ENCODE measurements around the gene HJV. TPM values are rescaled to one million over a fixed set of nuclear protein-coding genes. Genes with fewer than 3 reads are reported as not detected.
"Not testable (repeated sequence)": the region's sequence is repeated elsewhere in the genome, so short reads cannot be mapped to it uniquely, and the experiment has no call there.

HJV gene, protein sequence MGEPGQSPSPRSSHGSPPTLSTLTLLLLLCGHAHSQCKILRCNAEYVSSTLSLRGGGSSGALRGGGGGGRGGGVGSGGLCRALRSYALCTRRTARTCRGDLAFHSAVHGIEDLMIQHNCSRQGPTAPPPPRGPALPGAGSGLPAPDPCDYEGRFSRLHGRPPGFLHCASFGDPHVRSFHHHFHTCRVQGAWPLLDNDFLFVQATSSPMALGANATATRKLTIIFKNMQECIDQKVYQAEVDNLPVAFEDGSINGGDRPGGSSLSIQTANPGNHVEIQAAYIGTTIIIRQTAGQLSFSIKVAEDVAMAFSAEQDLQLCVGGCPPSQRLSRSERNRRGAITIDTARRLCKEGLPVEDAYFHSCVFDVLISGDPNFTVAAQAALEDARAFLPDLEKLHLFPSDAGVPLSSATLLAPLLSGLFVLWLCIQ
- under 1 TPM in 5 of 8 experiments, not detected in 3; 0.11 to 0.40 (median 0.32) TPM for total RNA-seq

DNA sequence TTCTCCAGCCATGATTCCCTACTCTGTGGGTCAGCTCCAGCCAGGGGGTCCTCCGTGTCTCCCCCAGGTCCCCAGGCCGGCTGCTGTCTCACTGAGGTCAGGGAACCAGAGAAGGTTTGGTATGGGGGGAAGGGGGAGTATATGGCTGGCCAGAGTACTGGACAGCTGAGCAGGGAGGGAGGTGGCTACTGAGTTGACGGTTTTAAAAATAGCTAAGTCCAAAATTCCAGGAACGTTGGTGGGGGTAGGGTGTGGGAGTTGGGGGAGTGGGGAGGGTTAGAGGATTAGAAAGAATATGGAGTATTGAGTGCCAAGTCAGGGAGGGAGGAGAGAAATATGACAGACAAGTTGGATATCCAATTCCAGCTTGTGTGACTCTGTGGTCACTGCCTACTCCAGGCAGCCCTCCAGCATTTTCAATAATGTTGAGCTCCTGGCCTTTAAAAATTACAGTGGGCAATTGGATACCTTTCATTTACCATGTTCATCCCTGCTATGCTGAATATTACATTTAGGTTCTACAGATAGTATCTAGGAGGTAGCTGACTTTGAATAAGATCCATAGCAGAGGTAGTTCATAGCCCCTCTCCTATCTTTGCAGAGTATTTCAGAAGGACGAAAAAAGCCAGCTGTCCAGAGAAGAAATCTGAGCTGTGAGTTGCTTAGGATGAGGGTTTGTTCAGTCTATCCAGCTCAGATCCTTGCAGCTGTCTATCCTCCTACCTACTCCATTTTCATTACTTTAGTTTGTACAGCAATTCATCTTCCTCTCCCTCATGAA is at the start of gene HJV:
TSS of gene HJV (minus strand) at position 114 of the 781 bp plus-strand sequence. CDS start 1,504 bp downstream, outside the sequence.
- no peaks in the 10 kb centered on the region for H3K4me1 ChIP-seq (replicated peaks in 1 of 2)
- H3K4me3 ChIP-seq: no peak within 1 kb of the TSS
- H3K27ac ChIP-seq: no peak within 1 kb of the TSS
- ATAC-seq (replicated peaks in 6 of 8): peak in 1 of 8 experiments; percentile 45
- in situ Hi-C loops (cut with MboI; ENCODE audit: low pct_unique_long_range_greater_than_20kb in 2 of 9, low sequenced_read_pairs in 9 of 9, unreplicated experiment in 9 of 9): loop anchor here in 1 of 9 experiments (25.0 kb wide), 1 partner anchor 110 kb away; the partner anchor contains the start of genes ITGA10 and PEX11B
- 49 to 100% (median 73%) methylated on average over 1 to 3 of the region's 5 CpGs; no CpG with 5 or more reads in 1 of the 10 experiments for WGBS, 10 experiments

DNA sequence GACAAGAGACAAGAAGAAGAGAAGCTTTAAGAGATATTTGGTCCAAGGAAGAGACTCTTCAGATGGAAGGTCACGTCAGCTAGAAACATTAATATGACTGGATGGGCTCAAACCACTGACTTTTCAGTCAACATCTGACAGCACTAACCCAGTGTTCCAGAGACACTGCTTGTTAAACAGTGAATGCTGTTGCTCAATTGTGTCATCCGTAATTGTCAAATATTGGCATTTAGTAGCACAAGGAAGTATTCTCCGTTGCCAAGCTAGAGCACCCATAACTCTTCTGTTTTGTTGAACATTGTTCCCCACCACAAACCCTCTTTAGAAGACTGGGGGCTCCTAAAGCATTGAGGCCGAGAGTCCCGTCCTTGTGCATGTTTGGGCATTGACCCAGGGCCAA is 37.6 kb upstream of the HJV start:
- 100% methylated on average over 1 of the region's 5 CpGs; no CpG with 5 or more reads in 9 of the 10 experiments for WGBS, 10 experiments
- in situ Hi-C loops (cut with MboI; ENCODE audit: low pct_unique_long_range_greater_than_20kb in 2 of 9, low sequenced_read_pairs in 9 of 9, unreplicated experiment in 9 of 9); H3K27ac ChIP-seq; ATAC-seq (replicated peaks in 6 of 8); H3K4me3 ChIP-seq; H3K4me1 ChIP-seq (replicated peaks in 1 of 2): not testable (repeated sequence)

DNA sequence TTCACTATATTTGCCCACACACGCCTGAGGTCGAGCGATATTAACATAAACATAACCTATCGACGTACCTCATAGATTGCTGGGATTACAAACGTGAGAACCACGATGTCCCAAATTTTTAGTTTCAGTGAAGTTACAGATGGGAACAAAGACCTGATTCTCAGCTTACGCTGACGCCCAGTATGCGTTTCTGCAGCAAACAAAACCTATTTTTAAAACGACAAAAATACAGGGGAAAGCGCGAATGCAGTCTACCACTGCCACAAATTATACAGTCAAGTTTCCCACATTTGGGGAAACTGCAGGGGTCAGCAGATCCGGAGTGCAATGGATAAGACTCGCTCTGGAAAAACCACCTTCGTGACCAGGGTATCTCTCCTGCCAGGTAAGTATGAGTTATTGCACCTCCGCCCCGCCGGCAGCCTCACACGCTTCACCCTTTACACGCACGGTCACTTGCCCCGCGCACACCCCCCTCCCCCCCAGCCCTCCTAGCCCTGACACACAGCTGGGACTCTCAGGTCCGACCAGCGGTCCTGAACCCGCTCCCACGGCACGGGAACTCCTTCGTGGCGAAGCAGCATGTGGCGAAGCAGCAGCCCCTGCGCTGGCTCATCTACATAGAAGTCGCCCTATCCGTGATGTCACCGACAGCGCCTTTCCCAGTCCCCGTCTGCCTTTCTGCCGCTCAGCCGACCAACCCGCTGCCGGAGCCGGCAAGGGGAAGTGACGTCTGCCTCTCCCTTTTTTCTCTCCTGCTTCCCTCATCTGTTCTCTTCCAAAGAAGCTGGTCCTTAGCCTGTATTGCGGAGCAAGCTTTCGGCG is 30.5 kb upstream of the HJV start:
- peak; percentile 93 to 96 (median 94) for ATAC-seq (replicated peaks in 6 of 8)
- Histone ChIP-seq H3K27ac (peak overlapping the region; percentile 97 to 98), H3K4me3 (peak overlapping the region; percentile 31 to 69 (median 44))
- H3K4me1 ChIP-seq (replicated peaks in 1 of 2); in situ Hi-C loops (cut with MboI; ENCODE audit: low pct_unique_long_range_greater_than_20kb in 2 of 9, low sequenced_read_pairs in 9 of 9, unreplicated experiment in 9 of 9): not testable (repeated sequence)
- 0 to 44% (median 13%) methylated on average over 5 to 22 of the region's 47 CpGs; no CpG with 5 or more reads in 2 of the 10 experiments for whole genome bisulfite sequencing, 10 experiments

DNA sequence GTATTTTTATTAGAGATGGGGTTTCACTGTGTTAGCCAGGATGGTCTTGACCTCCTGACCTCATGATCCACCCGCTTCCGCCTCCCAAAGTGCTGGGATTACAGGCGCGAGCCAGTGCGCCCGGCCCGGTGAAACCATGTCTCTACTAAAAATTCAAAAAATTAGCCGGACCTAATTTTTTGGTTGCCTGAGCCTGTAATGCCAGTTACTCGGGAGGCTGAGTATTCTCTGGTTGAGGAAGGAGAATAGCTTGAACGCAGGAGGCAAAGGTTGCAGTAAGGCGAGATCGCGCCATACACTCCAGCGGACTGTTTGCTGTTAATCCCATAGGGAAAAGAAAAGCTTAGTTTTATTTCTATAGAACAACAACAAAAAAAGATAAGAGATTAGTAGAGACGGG is 29.9 kb upstream of the HJV start:
- in situ Hi-C loops (cut with MboI; ENCODE audit: low pct_unique_long_range_greater_than_20kb in 2 of 9, low sequenced_read_pairs in 9 of 9, unreplicated experiment in 9 of 9): no loop called here

DNA sequence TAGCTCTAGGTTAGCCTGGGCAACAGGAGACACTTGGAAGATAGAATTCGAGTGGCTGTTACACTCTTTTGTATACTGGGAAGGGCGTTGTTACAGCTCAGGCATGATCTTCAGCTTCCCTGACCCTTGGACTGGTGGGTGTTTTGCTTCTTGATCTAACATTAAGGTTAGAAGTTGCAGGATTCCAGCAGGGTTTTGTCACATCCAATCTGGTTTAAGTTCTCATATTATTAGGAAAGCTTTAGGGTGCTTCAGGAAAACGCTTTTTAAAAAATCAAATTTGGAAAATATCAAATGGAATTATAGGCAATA is 29.1 kb upstream of the HJV start:
- ATAC-seq (replicated peaks in 6 of 8); H3K4me3 ChIP-seq; in situ Hi-C loops (cut with MboI; ENCODE audit: low pct_unique_long_range_greater_than_20kb in 2 of 9, low sequenced_read_pairs in 9 of 9, unreplicated experiment in 9 of 9); H3K4me1 ChIP-seq (replicated peaks in 1 of 2); H3K27ac ChIP-seq: not testable (repeated sequence)
- WGBS, 10 experiments: 40 to 100% (median 68%) methylated on average over 1 to 3 of the region's 3 CpGs; no CpG with 5 or more reads in 5 of the 10 experiments

More for the DNA sequence above, 29.9 kb upstream of the HJV start:
- peak in 1 of 8 experiments; percentile 3 for ATAC-seq (replicated peaks in 6 of 8)
- 20 to 84% (median 69%) methylated on average over 1 to 15 of the region's 15 CpGs for WGBS, 10 experiments
- peaks cover 7% of the 10 kb centered on the region in 2 donors for H3K4me1 ChIP-seq (replicated peaks in 1 of 2)
- H3K27ac ChIP-seq: peak overlapping the region; percentile 97 to 98
- peak overlapping the region; percentile 31 to 69 (median 44) for H3K4me3 ChIP-seq

DNA sequence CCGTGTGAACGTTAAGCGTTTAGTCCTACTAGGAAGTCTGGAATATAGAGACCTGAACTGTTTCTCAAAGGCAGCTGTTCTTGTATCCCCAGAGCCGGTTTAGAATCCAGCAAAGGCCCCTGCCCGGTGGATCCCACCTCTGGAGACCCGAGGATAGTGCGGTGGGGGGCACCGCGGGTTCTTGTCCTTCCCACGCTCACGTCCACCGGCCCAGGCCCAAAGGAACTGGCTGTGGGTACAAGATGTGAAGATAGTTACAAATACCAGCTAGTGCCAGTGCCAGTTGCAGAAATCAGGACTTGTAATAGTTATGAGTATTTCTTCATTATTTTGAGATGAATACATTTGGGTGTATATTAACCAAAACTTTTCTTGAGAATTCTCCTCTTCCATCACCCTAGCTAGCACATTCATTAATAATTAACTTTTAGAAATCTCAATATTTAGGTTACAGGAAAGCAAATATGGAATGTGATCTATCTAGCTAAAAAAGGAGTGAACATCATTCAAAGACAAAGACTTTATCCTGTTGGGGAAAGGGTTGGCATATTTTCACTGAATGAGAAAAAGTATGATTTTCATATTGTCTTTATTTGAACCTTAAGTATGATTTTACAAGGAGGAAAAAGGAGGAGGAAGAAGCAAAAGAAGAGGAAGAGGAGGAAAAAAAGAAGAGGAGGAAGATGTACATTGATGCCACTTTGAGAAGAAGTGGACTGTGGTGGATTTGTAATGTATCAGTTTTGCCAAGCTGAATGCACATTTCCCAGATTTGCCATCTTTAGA is 28.5 kb upstream of the HJV start:
- H3K4me1 ChIP-seq (replicated peaks in 1 of 2); H3K27ac ChIP-seq; H3K4me3 ChIP-seq; ATAC-seq (replicated peaks in 6 of 8); in situ Hi-C loops (cut with MboI; ENCODE audit: low pct_unique_long_range_greater_than_20kb in 2 of 9, low sequenced_read_pairs in 9 of 9, unreplicated experiment in 9 of 9): not testable (repeated sequence)
- WGBS, 10 experiments: 40 to 95% (median 85%) methylated on average over 1 to 9 of the region's 12 CpGs; no CpG with 5 or more reads in 5 of the 10 experiments

DNA sequence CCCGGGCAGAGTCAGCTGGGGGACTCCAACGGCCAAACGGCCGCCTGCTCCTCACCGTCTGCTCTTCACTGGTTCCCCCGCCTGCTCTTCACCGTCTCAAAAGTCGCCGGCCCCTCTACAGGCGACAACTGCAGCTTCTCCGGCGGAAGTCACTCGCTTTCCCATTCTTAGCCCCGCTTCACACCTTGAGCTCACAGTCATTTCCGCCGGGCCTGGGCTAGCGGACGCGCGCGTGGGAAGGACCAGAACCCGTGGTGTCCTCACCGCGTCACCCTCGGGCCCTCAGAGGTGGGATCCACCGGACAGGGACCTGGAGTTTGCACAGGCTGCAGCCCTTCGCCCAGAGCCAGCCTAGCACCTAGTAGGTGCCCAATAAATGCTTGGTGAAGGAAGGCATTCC is 27.9 kb upstream of the HJV start:
- H3K27ac ChIP-seq: no peak overlapping the region
- no peak for ATAC-seq (replicated peaks in 6 of 8)
- in situ Hi-C loops (cut with MboI; ENCODE audit: low pct_unique_long_range_greater_than_20kb in 2 of 9, low sequenced_read_pairs in 9 of 9, unreplicated experiment in 9 of 9): no loop called here
- no peak overlapping the region for H3K4me3 ChIP-seq
- 80 to 97% (median 94%) methylated on average over 4 to 22 of the region's 27 CpGs; no CpG with 5 or more reads in 5 of the 10 experiments for WGBS, 10 experiments
- H3K4me1 ChIP-seq (replicated peaks in 1 of 2): peaks cover 7% of the 10 kb centered on the region in 2 donors

DNA sequence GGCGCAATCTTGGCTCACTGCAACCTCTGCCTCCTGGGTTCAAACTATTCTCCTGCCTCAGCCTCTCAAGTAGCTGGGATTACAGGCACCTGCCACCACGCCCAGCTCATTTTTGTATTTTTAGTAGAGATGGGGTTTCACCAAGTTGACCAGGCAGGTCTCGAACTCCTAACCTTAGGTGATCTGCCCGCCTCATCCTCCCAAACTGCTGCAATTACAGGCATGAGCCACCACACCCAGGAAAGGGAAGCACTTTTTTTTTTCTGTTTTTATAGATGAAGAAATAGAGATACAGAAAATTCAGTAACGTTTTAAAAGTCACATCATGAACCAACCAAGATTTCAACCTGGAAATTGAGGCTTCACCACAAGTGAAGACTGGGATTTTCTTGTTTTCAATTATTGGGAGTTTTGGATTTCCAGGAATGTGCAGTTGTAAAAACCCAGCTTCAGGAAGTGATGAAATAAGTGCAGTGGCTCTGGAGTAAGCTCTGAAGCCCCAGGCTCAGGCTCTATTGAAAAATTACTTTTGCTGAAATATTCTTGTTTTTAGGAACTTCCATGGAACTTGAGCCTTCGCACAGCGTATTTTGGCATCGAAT is 27.1 kb upstream of the HJV start:
- H3K4me1 ChIP-seq (replicated peaks in 1 of 2); H3K4me3 ChIP-seq; ATAC-seq (replicated peaks in 6 of 8); H3K27ac ChIP-seq; in situ Hi-C loops (cut with MboI; ENCODE audit: low pct_unique_long_range_greater_than_20kb in 2 of 9, low sequenced_read_pairs in 9 of 9, unreplicated experiment in 9 of 9): not testable (repeated sequence)
- 73 to 100% (median 94%) methylated on average over 2 to 8 of the region's 8 CpGs for WGBS, 10 experiments

DNA sequence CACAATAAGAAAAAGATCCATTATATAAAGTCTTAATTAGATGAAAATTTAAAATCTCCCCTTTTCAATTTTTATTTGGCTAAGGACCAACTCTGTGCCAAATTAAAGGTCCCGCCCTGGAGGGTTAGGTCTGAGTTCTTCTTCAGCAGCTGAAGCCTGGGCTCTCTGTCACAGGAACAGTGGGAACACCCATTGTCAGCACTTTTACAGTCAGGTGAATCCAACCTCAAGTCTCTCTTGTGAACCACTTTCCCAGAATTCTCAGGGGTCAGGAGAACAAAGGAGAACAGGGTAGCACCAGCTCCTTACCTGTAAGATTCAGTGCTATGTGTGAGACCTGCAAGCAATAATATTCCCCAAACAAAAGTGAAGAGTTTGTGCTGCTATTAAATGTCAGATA is 25.1 kb upstream of the HJV start:
- Histone ChIP-seq H3K27ac (no peak overlapping the region), H3K4me1 (replicated peaks in 1 of 2) (peaks cover 3 to 4% of the 10 kb centered on the region in 2 donors), H3K4me3 (no peak overlapping the region)
- 67 to 100% (median 90%) methylated on average over 1 of the region's 1 CpG; no CpG with 5 or more reads in 4 of the 10 experiments for WGBS, 10 experiments
- no peak for ATAC-seq (replicated peaks in 6 of 8)
- in situ Hi-C loops (cut with MboI; ENCODE audit: low pct_unique_long_range_greater_than_20kb in 2 of 9, low sequenced_read_pairs in 9 of 9, unreplicated experiment in 9 of 9): no loop called here

DNA sequence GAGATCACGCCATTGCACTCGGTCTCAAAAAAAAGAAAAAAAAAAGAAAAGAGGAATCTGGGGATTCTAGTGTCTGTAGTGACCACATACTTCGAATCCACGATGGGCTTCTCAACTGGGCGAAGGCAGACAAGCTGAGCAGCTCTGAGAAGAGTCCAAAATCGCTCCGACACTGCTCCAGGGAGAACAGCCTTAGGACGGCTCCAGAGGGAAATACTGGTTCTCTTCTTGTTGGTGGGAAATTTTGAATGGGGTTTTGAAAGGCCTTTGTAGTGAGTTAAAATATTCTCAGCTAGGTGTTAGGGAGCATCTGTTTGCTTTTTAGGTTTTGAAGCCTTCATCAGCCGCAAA is 18.3 kb upstream of the HJV start:
- ATAC-seq (replicated peaks in 6 of 8): no peak
- WGBS, 10 experiments: 31 to 93% (median 86%) methylated on average over 2 to 9 of the region's 9 CpGs; no CpG with 5 or more reads in 1 of the 10 experiments
- in situ Hi-C loops (cut with MboI; ENCODE audit: low pct_unique_long_range_greater_than_20kb in 2 of 9, low sequenced_read_pairs in 9 of 9, unreplicated experiment in 9 of 9): no loop called here
- Histone ChIP-seq H3K4me3 (peak overlapping the region in 2 of 5 donors; percentile 54 to 55), H3K4me1 (replicated peaks in 1 of 2) (no peaks in the 10 kb centered on the region), H3K27ac (no peak overlapping the region)

DNA sequence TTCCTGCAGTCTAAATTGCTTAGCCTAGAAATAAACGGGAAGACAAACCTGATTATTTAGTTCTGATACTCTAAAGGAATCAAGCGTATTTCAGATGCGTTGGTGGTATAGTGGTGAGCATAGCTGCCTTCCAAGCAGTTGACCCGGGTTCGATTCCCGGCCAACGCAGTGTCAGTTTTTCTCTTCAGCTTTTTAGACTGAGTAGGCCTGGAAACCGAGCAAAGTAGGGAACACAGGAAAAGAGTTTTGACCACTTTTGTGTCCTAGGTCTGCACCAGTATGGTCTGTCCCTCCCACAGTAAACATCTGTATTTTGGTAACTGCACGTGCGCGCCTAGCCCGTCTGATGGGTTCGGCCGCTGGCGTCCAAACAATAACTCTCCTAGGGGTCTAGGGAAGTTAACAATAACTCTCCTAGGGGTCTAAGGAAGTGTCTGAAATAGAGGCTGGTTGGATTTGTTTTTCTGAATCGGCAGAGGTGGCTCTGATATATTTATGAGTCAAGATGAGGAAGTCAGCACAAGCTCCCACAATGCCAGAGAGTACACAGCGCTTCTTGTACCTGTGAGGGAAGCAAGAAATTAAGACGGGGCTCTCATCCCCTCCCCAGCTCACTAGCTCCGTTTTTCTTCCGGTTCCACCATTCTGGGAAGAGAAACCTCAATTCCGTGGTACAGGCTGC is 15.6 kb upstream of the HJV start:
- peak; percentile 15 to 61 (median 49) for ATAC-seq (replicated peaks in 6 of 8)
- peak overlapping the region; percentile 9 to 51 for H3K27ac ChIP-seq
- in situ Hi-C loops (cut with MboI; ENCODE audit: low pct_unique_long_range_greater_than_20kb in 2 of 9, low sequenced_read_pairs in 9 of 9, unreplicated experiment in 9 of 9): no loop called here
- WGBS, 10 experiments: 0 to 2% (median 0%) methylated on average over 11 to 20 of the region's 21 CpGs; no CpG with 5 or more reads in 2 of the 10 experiments
- peak overlapping the region; percentile 54 to 76 (median 60) for H3K4me3 ChIP-seq
- H3K4me1 ChIP-seq (replicated peaks in 1 of 2): no peaks in the 10 kb centered on the region

Data from motor neuron (in vitro differentiated cells).